Activated CD8-positive, alpha-beta memory T cell treated with anti-CD3 and anti-CD28 coated beads for 48 hours (primary cell): Measurements from ENCODE around the gene TMOD2.
A peak's percentile ranks its signal among the peaks of the same experiment; 100 is the strongest.

Experiments used
- DNase-seq, 3 experiments: peaks; one replicate each; pipeline ENCODE4 v3.0.0-alpha.2; 2020; ENCODE audit warnings: low read depth in 2 of 3, low spot score in 2 of 3

TMOD2 gene

DNA sequence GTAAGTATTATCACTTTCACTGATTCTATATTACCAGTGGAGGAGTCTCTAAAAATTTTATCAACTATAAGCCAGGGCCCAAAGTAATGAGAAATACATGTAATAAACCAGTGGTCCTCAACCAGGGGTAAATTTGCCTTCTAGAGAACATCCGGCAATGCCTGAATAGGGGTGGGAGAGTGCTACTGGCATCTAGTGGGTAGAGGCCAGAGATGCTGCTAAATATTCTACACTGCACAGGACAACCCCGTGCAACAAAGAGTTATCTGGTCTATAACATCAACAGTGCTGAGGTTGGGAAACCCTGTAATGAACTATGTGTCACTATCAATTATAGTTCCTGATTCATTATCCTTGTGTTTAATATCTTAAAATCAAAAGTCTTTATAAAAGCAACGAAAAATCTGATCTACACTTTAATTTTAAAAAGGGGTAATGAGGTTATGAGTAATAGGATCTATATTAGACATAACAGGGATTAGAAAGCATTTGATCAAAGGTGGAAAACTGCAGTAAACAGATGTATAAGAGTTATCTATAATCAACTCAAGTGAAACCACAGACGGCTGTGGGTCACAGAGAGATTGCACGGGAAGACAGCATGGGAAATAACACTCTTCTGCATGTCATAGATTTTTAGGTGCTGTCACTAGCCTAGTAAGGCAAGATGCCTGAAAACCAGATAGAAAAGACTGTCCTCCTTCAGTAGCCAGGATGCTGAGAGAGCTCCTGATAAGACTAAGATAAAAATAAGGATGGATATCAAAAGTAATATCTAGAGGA, 16.0 kb upstream of the TMOD2 start:
- no peak for DNase-seq

DNA sequence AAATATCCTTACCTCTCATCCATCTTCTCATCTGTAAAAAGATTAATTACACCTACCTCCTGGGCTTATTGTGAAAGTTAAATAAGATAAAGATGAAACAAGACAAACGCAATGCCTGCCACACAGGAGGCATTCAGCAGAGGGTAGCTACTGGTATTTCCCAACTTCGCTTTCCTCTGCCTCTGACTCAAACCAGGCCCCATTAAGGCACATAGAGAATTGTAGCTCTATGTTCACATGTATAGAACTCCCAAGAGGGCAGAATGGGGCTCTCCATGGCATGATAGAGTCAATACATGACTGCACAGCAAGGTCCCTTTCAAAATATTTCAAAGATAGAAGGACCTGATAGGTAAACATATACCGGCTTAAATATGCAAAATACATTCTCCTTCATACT, 15.3 kb upstream of the TMOD2 start:
- no peak for DNase-seq

DNA sequence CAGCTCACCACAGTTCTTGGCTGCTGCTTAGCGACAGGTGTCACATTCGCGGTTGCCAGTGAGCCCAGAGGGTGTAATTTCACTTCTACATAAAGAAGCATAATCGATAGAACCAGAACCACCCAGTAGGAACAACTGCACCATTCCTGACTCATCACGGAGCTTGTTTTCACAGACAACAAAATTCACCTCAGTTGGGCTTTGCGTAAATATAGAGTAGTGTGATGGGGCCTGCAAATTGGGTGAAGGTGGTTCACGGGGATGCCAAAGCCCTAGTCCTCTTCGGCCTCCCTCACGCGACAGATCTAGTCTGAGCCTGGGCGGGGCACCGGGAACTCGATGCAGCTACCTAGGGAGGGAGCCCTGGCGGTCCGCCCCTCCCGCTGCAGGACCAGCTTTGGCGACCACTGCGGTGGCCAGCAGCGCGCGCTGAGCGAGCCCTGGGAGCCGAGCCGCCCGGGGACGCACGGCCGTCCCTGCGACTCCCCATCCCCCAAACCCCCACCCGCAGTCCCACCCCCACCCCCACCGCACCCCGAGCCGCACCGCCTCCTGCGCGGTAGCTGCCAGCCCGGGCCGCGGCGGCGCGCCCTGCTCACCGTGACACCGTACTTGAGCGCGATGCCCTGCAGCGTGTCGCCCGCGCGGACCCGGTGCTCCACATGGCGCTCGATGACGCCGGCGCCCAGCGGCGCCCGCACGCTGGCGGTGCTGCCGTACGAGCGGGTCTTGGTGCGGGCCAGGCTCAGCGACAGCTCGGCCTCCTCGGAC, 14.5 kb upstream of the TMOD2 start:
- peak in 1 of 3 experiments; percentile 27 for DNase-seq

DNA sequence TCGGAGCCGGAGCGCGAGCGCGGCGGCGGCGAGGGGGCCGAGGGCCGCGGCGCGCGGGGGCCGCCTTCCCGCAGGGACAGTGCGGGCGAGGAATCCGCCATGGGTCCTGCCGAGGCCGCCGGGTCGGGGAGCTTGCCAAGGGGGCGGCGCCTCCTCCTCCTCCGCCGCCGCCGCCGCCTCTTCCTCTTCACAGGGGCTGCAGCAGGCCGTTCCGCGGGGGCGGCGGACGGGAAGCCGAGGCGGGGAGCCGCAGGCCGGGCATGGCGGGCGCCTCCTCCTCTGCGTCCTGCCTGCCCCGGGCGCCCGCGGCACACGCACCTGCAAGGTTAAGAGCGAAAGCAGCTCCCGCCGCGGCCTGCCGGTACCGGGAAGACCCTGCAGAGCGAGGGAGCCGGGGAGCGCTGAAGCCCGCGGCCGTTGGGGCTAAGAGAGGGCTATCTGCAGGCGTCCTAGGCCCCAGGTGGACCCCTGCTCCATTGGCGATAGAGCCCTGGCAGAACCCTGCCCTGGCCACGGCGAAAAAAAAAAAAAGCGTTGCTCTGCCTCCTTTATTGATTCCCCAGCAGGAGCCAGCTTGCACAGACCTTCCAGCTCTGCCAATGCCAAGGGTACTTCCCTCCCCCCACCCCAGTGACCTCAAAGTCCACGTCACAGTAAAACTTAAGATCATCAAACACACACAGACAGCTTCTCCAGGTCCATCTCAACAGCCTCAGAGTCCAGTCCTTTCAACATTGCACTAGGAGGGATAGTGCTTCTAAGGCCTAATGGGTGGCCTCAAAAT, 13.7 kb upstream of the TMOD2 start, which contains the start of gene LYSMD2:
Gene LYSMD2, minus strand, starts transcription at position 134 of the 784 bp plus-strand sequence. Its CDS starts 33 bp downstream, at position 101.
- peak in 2 of 3 experiments; percentile 45 to 47 for DNase-seq

DNA sequence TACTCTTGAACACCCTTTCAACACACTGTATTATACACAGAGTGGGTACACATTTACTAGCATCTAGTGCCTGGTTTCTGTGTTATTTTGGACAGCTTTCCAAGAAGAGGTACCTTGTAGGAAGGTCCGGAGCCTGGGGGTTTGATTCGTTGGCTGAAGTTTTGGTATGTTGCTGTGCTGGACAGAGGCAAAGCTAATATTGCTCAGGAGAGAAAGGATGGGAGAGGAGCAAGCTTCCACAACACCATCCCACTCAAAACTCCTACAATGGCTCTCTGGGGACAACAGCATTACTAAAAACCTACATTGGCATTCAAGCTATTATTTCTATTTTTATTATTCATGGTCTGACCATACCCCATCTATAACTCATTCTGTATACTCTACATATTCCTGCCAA, 12.8 kb upstream of the TMOD2 start:
- no peak for DNase-seq

DNA sequence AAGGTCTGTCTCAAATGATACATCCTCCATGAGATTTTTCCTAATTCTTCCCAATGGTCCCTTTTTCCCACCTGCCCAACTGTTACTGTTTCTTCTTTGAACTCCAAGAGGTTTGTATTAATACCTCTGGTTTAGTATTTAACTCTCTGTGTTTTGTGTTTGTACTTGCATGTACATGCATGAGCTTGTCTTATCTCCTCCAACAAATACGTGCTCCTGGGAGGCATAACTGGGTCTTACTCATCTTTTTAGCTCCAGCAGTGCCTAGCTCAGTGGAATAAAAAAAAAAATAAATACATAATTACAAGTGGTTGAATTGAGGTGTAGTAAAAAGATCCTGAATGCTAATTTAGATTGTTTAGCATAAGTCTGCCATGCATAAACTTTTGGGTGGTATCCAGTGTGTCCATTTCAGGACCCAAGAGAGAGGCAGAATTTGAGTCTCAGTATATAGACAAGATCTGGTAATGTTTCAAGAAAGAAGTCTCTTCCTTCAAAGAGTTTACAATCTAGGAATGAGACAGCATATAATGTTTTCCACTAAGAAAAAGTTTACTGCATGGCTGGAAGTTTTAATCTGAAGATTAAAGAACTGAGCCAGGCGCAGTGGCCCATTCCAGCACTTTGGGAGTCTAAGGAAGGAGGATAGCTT, 12.2 kb upstream of the TMOD2 start:
- DNase-seq = no peak

DNA sequence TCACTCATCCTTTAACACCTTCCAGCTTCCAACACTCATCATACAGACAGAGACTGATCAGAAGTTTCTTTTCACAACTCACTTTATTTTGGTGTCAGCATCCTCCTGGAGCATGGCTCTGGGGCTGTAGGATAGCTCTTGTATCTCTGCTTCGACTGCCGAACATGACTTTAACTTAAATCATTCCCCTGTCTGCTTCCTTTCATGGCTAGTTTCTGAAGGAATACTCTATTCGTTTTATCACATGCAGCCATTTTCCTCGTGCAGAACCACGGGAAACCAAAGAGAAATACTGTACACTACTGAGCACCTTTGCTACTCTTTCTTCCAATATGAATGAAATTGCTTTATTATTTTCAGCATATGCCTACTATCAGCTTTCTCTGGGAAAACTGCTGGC, 2.1 kb upstream of the TMOD2 start:
- DNase-seq = no peak

DNA sequence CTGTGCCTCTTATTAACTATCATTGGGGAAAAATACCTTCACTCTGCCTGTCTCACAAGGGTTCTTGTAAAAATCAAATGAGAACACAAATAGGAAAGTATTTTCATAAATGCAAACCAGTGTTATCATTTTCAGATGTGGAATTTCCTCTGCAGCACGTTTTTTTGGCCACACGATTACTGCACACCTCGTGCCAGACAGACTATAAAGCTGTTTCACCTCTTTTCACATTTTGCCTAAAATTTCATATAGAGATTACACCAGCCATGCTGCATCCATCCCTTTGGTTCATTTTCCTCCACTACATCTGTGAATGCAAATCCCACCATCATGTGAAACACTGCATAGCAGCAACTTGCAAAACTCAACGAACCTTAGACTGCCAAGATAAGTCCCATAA, 1.2 kb upstream of the TMOD2 start:
- DNase-seq = no peak

DNA sequence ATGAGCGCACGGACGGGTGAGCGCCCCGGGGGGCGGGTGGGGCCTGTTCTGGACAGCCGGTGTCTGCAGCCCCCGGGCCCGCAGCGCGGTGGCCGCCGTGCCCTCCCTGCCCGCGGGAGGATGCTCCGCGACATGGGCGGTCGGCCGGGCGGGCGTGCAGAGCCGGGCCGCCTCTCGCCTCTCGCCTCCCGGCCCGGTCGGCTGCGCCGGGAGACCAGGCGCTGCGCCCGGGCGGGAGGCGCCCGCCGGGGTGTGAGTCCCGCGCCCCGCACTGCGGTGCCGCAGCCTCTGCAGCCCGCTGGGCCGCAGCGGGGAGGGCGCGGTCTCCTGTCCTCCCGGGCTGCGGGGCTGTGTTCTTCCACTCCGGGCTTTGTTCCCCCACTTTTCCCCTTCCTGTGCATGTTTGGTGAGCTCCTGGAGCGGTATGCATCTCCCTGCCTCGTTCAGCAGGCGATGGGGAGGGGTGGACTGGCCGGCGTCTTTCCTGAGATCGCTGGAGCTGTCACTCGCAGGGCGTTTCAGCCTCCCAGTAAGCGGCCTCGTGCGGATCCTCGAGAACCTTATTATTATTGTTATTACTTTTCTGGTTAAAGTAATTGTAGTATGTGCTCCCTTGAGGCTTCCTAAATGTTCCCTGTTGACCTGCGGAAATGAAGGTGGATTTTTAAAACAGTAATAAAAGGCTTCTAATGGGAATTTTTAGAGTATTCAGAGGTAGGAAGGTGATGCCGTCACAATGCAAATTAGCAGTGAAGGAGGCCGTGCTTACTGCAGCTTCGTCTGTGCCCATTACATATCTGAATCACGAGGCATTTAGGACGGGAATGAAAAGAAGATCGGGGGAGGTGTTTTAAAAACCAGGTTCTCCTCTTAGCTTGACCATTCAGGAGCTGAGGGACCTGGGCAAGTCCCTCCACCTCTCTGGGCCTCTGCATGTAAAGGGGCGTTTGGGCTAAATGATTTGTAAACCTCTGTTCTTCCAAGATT, 593 bp downstream of the TMOD2 start:
- DNase-seq = no peak

DNA sequence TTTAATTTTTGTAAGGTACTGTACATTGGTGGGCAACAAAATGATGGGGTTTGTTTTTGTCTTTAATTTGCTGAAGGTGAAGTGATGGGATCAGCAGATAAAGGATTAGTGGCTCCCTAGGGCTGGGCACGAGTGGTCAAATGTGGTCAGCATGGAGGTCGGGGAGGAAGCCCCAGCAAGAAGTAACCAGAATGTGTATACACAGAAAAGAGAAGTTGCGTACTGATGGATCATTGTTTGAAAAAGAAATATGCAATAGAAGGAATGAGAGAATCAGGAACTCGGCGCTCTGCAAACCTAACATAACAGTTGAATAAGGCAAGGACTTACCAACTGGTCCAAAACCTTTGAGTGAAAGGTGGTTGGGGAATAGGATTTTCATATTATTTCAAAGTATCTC, 1.5 kb downstream of the TMOD2 start:
- DNase-seq = no peak

DNA sequence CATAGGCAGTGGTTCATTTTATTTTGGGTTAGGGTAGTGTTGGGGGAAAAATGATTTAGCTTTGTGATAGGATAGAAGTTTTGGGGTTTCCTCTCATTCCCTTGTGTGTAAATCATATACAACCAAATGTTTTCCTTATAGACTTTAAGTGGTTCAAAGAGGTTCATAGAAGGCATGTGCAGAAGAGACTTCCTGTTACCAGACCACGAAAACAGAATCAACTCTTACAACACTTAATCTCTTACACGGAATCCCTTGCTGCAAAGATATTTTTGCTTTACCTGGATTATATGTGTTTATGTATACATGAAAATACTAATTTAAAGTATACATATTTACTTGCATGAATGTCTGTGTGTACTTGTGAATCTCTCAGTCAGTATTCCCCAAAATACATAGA, 2.9 kb downstream of the TMOD2 start:
- DNase-seq = no peak

DNA sequence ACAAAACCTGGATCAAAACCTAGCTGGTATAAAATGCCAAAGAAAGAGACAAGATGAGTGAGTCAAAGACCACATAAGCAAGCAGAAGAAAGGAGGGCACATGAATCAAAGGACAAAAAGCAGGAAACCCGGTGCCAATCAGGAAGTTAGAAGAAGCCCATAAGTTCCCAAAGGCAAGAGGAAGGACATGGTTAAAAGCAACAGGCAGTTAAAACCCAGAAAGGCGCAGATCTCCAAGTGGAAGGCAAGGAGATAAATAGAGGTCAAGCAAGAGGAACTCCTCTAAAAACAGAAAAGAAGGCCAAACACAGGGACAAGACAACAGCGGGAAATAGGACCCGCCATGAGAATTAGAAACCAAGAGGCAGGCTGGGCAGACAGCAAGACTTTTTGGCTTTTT, 4.4 kb downstream of the TMOD2 start:
- no peak for DNase-seq

DNA sequence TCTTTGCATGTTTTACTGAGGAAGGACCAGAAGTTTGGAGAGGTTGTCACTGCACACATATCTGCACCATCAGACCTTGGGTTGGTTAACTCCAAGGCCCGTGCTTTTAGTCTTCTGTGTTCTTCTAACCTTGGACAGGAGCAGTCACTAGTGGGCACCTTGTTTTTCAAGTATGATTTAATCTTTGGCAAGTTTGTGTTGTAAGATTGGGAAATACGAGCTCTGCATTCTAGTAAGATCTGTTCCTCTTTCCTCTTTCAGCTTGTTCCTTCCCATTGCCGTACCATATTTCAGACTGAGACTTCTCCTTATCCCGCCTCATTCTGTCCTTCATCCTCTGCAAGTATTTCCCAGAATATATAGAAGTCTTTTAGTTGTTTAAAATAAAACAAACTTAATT, 5.1 kb downstream of the TMOD2 start:
- no peak for DNase-seq

DNA sequence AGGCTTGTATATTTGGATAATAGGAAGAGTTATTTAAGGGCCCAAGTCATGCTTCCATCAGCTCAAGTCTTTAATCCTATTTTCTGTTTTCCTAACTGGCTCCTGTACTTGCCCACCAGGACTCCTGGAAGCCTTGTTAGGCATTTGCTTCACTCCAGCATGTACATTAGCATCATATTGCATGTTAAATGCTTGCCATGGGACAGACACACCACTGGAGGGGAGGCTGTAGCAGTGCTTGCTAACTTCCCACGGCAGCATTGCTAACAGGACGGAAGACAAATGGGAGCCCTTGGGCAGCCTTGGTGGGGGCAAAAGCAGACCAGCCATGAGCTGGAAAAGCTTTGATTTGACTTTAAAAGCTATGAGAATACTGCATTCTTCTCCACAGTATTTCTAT, 6.1 kb downstream of the TMOD2 start:
- DNase-seq = no peak

DNA sequence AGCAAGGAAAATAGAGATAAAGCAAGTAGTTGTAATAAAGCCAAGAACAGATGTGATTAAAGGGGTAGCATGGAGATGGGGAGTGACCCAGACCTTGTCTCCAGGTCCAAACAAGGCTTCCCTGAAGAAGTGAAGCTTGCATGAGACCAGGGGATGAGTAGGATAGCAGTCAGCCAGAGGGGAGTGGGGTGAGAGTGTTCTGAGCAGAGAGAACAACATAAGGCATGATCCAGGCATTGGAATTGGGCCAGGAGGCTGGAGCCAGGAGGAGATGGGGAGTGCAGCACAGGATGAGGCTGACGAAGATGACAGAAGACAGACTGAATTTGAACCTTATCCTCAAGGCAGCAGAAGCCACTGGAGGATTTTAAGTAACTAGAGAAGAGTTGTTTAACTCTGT, 7.2 kb downstream of the TMOD2 start:
- no peak for DNase-seq

DNA sequence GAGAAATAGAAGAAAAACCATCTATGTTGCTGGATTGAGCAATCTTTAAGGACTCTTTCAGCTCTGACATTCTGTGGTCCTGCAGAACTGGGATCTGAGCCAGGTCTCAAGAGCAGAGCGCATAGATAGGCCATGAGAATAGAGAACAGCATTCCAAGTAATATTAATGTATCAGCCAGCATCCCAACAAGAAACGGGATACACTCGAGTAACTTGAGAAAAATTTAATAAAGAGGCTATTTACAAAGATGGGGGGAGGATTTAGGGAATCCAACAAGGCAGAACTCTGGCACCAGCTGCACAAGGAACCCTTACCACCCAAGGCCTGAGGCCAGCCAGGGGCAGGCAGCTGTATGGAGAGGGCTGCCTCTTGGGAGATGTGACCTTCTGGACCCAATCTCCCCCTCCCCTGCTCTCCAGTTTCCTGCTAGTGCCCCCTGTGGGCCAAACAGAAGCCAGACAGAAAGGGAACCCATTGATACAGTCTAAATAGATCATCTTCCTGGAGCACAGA, 8.2 kb downstream of the TMOD2 start:
- DNase-seq = no peak

DNA sequence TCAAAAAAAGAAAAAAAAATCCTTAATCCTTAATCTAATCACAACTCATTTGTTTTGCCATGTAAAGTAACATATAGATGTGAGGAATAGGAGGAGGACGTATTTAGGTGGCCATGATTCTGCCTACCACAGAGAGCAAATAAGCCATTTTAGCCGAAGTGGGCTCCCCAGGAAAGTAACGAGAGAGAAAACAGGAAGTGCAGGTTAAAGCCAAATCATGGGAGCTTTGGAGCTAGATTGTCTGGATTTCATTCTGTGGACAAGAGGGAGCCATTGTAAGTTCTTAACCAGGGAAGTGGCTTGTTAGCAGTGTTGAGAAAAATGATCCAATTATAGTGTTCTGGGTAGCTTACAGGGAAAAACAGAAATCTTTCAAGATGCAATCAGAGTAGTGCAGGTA, 9.4 kb downstream of the TMOD2 start:
- no peak for DNase-seq

DNA sequence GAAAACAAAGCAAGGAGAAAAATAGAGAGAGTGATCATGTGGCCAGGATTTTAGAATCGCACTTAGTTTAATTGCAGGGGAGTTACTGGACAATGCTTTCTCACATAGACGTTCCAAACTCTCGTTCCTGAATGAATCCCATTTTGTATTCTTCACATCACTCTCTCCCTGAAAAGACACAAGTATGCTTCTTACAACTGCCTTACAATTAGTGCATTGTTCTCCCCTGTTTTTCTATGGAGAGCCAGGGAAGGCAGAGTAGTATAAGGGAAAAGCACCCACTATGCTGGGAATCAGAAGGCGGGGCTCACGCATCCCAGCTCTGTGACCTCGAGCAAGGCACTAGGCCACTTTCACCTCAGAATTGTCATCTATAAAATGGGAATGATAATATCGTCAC, 14.4 kb downstream of the TMOD2 start:
- DNase-seq = no peak

DNA sequence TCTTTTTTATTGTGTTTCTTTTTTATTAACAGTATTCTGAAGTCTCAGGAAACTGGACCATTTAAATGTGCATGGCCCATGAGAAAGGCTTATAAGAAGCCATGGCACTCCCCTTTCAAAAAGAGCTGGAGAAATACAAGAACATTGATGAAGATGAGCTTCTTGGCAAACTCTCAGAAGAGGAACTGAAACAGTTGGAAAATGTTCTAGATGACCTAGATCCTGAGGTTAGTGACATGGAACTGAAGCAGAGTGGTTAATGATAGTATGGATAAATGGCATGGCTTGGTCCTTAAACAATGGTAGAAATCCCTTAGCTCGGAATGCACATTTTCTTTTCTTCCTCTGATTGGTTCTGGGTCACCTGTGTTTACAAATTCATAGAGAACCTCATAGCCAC, 14.9 kb downstream of the TMOD2 start:
- DNase-seq = no peak

DNA sequence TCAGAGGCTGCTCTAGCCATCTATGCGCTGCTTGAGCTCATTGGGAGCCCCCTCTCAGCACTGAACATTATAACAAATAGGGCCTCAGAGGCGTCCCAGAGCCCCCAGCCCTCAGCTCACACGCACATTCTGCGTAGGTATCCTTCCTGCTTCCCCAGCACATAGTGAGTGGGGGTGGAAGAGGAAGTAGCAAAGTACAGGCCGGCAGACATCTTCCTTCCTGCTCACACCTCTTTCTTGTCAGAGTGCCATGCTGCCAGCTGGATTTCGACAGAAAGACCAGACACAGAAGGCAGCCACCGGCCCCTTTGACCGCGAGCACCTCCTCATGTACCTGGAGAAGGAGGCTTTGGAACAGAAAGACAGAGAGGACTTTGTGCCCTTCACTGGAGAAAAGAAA, 16.6 kb downstream of the TMOD2 start:
- DNase-seq = no peak
